Measurements from ENCODE around the gene SLC10A3.

- TF ChIP-seq GATA3 (IDR thresholded peaks at IDR 0.05; ENCODE audit: low read depth, low read length) (no peak), GATA2 (IDR thresholded peaks at IDR 0.05; ENCODE audit: low read depth, low read length) (no peak)
These were observed 22.2 kb downstream of the SLC10A3 start for GRCh38 chrX:154468217-154468616.

All from SH-SY5Y (cell line).